Jurkat, Clone E6-1 (cell line): ENCODE data around the gene ACTR8.

Source experiments
- DNase-seq: peaks from one replicate; pipeline ENCODE4 v3.0.0-alpha.2; 2011; ENCODE audit warnings: low read depth, low spot score
- H3K4me3 ChIP-seq: 2 replicates; pipeline ENCODE4 v1.5.1; 2011; ENCODE audit warnings: mild to moderate bottlenecking, low read length, control low read depth, moderate library complexity

Gene ACTR8

DNA sequence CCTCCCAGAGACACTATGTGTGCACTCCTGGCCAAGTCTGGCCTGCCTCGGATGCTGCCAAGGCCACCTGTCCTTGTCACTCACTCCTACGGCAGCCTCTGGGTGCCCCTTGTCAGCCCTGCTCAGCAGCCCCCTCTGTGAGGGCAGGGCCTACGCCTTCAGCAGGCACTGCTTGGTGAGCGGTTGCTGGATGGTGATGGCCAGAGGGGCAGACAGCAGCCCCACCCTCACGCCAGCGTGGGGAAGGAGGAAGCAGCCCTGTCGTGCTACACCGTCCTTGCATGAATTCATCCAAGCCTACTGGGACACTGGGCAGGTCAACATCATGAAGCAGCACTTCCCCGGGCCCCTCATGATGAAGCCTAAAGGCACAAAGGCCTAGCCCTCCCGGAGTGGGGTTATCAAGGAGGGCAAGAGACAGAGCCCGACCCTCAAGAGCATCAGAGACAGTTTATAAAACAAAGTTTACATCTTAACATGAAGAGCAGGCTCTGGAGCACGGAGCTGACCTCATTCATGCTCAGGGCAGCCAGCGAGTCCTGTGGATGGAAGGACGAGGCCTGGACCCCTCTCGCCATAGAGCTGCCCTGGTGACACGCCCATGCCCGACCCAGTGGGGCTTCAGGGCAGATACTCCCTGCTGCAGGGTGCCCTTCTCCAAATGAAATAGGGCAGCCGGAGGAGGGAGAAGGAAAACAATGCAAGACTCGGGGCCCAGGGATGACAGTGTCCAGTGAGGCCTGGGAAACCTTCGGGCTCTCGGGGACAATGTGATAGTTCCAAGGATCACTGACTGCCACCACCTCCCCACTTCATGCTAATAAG is 61.0 kb downstream of the ACTR8 start:
- no peak overlapping the region for H3K4me3 ChIP-seq

DNA sequence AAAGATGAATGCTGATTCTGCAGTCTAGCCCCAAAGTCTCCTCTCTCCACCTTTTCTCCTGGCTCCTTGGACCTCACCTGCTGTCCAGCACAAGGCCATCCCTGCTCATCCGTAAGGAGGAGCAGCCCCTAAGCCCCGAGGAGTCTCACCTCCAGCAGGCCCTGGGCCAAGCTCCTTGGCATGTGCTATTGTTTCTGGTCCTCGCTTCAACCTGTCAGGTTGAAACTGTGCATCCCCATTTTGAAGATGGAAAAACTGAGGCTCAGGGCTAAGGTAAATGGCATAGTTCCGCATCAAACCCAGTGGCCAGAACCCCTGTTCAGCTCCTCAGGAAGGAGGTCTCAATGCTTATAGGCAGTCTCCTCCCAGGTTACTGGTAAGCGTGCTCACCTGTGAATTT is 61.9 kb downstream of the ACTR8 start:
- no peak overlapping the region for H3K4me3 ChIP-seq
- DNase-seq: no peak

More for the DNA sequence above, 61.0 kb downstream of the ACTR8 start:
- DNase-seq: no peak

DNA sequence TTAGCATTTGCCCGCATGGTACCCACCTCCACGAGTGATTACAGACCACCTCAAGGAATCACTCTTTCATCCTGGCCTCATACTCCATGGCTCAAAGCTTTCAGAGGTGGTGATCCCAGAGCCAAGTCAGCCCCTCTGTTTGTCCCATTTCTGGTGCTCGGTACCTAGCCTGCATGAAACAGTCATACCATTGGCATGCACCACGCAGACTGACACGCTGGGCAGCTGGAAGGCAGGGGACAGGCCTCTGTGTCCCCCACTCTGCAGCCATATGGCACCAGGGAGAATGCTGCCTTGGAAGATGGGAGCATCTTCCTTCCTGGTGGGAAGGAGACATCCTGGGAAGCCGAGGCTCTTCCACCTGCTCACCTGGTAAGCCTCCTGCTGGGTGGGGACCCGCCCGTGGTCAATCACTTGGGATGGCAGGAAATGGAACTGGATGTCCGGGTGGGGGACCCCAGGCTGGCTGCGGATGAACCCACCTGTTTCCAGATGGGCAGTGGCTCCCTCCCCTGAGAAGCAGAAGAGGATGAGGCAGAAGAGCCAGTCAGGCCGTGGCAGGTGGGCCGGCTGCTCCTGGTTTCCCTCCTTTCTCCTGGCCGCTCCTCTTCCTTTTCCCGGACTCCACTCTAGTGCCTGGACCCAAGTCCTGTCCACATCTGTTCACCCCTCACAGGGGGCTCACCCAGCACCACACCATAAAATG is 62.6 kb downstream of the ACTR8 start:
- no peak for DNase-seq

GRCh38 chr3:53818221-53819162 is 63.5 kb downstream of the ACTR8 start:
- no peak for DNase-seq
- H3K4me3 ChIP-seq: peak overlapping the region; percentile 18; the same call in 1 of the 2 replicates

More for the DNA sequence above, 62.6 kb downstream of the ACTR8 start:
- H3K4me3 ChIP-seq: no peak overlapping the region

- DNase-seq: peak; percentile 66
- H3K4me3 ChIP-seq: peak overlapping the region; percentile 18; the same call in 1 of the 2 replicates
These were observed 64.1 kb downstream of the ACTR8 start for GRCh38 chr3:53817809-53818208.

DNA sequence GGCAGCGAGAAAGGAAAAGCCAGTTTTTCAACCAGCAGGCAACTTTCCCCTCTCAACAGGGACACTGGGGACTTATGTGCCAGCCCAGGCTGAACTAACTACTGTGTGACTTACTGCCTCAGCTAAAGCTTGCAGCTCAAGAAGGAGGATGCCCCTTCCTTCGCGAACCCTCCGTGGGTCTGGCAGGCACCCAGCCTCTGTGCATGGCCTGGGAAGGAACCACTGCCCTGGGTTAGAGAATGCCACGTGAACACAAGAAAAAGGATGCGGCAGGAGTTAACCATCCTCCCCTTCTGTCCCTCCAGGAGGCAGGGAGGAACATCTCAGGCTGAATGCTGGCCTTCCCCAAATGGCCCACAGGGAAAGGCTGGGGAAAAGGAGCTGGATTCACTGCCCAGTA is 64.7 kb downstream of the ACTR8 start:
- no peak overlapping the region for H3K4me3 ChIP-seq
- DNase-seq: no peak
